ENCODE measurements around the gene AKR1C3.
"Not testable (repeated sequence)": the region's sequence is repeated elsewhere in the genome, so short reads cannot be mapped to it uniquely, and the experiment has no call there.

Gene AKR1C3

DNA sequence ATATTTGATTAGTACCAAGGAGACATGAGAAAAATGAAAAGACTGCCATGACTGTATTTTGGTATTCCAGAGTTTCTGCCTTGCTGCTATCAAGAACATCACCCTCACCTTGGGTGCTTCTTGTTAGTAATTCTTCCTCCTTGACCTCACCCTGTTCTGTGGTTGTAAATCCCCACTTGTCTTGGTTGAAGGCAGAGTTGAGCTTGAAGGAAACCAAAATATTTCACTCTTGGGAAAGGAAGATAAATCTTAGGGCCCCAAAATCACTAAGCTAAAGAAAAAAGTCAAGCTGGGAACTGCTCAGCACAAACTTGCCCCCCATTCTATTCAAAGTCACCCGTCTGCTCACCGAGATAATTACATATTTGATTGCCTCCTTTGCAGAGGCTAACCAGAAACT lies 20.6 kb upstream of the AKR1C3 start:
- H3K4me3 ChIP-seq (ENCODE audit: low read length) = no peak overlapping the region
- TF ChIP-seq ZNF274 (IDR thresholded peaks at IDR 0.05; ENCODE audit: low read depth, low read length) = no peak

GRCh38 chr10:5076615-5077014 lies 17.6 kb upstream of the AKR1C3 start:
- no peak overlapping the region for H3K4me3 ChIP-seq (ENCODE audit: low read length)
- no peak for TF ChIP-seq ZNF274 (IDR thresholded peaks at IDR 0.05; ENCODE audit: low read depth, low read length)

GRCh38 chr10:5078547-5079180 lies 15.6 kb upstream of the AKR1C3 start:
- no peak for TF ChIP-seq ZNF274 (IDR thresholded peaks at IDR 0.05; ENCODE audit: low read depth, low read length)
- no peak overlapping the region for H3K4me3 ChIP-seq (ENCODE audit: low read length)

GRCh38 chr10:5079306-5079830 lies 14.8 kb upstream of the AKR1C3 start:
- no peak for TF ChIP-seq ZNF274 (IDR thresholded peaks at IDR 0.05; ENCODE audit: low read depth, low read length)
- H3K4me3 ChIP-seq (ENCODE audit: low read length) = no peak overlapping the region

GRCh38 chr10:5079836-5080235 lies 14.4 kb upstream of the AKR1C3 start:
- no peak for TF ChIP-seq ZNF274 (IDR thresholded peaks at IDR 0.05; ENCODE audit: low read depth, low read length)

GRCh38 chr10:5081091-5081490 lies 13.1 kb upstream of the AKR1C3 start:
- TF ChIP-seq ZNF274 (IDR thresholded peaks at IDR 0.05; ENCODE audit: low read depth, low read length) = no peak
- H3K4me3 ChIP-seq (ENCODE audit: low read length) = no peak overlapping the region

More at GRCh38 chr10:5079836-5080235, 14.4 kb upstream of the AKR1C3 start:
- H3K4me3 ChIP-seq (ENCODE audit: low read length) = no peak overlapping the region

- no peak for TF ChIP-seq ZNF274 (IDR thresholded peaks at IDR 0.05; ENCODE audit: low read depth, low read length)
Observed at GRCh38 chr10:5088703-5089261, 5.4 kb upstream of the AKR1C3 start.

GRCh38 chr10:5089865-5090264 lies 4.3 kb upstream of the AKR1C3 start:
- H3K4me3 ChIP-seq (ENCODE audit: low read length) = no peak overlapping the region
- no peak for TF ChIP-seq ZNF274 (IDR thresholded peaks at IDR 0.05; ENCODE audit: low read depth, low read length)

More at GRCh38 chr10:5088703-5089261, 5.4 kb upstream of the AKR1C3 start:
- no peak overlapping the region for H3K4me3 ChIP-seq (ENCODE audit: low read length)

DNA sequence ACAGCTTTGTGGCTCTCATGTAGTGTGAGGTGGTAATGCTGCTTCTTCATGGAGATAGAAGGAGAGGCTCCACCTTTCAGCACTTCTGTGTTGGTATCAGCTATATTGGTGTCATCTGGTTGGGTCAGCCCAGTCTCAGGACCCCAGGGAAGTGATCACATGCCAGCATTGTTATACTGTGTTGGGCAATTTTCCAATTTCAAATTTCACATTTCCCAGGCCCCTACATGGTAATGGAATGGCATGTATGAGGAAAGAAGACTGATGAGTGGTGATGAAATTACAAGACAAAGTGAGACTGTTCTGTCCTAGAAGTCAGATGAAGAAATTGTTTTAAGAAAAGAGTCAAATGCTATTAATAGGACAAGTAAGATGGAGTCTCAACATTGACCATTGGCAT lies 3.7 kb upstream of the AKR1C3 start:
- no peak for TF ChIP-seq ZNF274 (IDR thresholded peaks at IDR 0.05; ENCODE audit: low read depth, low read length)
- H3K4me3 ChIP-seq (ENCODE audit: low read length) = no peak overlapping the region

DNA sequence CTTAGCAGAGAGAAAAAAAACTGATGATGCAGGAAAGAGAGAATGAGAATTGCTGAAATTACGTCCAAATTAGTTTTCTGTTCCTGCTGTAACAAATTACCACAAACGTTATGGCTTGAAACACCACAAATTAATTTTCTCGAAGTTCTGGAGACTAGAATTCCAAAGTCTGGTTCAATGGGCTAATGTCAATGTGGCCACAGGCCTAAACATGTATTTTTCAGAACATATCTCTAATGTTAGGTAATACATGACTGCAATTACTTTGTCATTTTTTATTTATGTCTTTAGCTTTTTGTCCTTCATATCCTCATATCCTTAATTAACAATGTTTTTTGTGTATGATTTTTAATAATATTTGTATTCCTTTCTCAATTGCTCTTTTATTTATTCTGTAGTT lies 3.0 kb upstream of the AKR1C3 start:
- no peak for TF ChIP-seq ZNF274 (IDR thresholded peaks at IDR 0.05; ENCODE audit: low read depth, low read length)
- H3K4me3 ChIP-seq (ENCODE audit: low read length) = no peak overlapping the region

DNA sequence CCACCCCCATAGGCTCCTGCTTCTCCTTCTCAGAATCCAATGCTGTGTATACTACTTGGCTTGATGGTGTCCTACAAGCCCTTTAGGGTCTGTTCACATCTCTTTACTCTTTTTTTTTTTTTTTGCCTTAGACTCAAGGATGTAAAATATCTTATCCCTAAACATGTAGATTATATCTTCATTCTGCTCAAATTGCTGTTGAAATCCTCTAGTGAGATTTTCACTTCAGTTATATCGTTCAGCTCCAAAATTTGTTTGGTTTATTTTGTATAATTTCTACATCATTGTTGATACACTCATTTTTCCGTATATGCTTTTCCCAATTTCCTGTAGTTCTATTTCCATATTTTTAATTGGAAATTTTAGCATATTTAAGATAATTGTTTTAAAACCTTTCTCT lies 1.8 kb upstream of the AKR1C3 start:
- TF ChIP-seq ZNF274 (IDR thresholded peaks at IDR 0.05; ENCODE audit: low read depth, low read length) = no peak

GRCh38 chr10:5092848-5093790 lies 1.1 kb upstream of the AKR1C3 start:
- no peak for TF ChIP-seq ZNF274 (IDR thresholded peaks at IDR 0.05; ENCODE audit: low read depth, low read length)
- no peak overlapping the region for H3K4me3 ChIP-seq (ENCODE audit: low read length)

More for the DNA sequence above, 1.8 kb upstream of the AKR1C3 start:
- no peak overlapping the region for H3K4me3 ChIP-seq (ENCODE audit: low read length)

DNA sequence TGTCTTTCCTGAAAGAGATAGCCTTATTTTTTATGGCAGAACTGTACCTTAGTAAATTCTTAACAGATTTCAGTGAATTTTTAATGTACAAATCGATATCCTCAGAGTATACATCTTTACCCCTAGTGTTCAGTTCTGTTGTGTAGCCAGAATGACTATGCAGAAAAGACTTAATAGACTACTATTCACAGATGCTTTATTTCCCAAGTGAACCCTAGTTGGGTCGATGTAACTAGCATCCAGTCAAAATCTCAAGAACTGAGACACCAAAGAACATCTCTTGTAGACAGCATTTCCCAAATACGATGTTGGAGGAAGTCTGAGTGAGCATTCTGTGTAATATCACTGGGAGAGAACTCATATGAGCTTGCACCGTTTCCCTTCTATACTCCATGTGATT lies 1.5 kb downstream of the AKR1C3 start:
- no peak for TF ChIP-seq ZNF274 (IDR thresholded peaks at IDR 0.05; ENCODE audit: low read depth, low read length)
- no peak overlapping the region for H3K4me3 ChIP-seq (ENCODE audit: low read length)

DNA sequence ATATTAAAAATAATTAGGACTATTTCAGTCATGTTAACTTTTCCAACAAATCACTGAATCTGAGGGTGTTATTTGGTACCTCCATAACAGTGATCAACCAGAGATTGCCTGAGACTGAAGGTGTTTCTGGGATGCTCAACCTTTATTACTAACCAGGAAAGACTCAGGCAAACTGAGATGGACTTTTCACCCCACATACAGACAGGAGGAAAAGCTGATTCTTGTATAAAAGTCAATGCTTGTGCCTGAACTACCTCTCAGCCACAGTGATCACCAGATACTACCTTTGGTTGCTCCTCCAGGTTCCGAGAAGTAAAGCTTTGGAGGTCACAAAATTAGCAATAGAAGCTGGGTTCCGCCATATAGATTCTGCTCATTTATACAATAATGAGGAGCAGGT lies 1.9 kb downstream of the AKR1C3 start:
- TF ChIP-seq ZNF274 (IDR thresholded peaks at IDR 0.05; ENCODE audit: low read depth, low read length) = no peak
- no peak overlapping the region for H3K4me3 ChIP-seq (ENCODE audit: low read length)

DNA sequence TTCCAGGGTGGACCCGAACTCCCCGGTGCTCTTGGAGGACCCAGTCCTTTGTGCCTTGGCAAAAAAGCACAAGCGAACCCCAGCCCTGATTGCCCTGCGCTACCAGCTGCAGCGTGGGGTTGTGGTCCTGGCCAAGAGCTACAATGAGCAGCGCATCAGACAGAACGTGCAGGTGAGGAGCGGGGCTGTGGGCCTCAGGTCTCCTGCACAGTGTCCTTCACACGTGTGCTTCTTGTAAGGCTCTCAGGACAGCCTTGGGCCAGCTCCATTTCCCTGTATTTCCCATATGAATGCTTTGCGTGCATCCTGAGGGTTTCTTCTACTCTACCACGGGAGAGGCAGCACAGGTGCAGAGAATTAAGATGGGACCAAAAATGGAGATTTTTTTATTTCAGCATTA lies 8.3 kb downstream of the AKR1C3 start:
- not testable (repeated sequence) for H3K4me3 ChIP-seq (ENCODE audit: low read length)
